HG03558 (cell line): ENCODE data around the gene TBK1.

ENCODE experiments used
- ATAC-seq: cut with Tn5 transposase; IDR thresholded peaks from one replicate; pipeline ENCODE4 v1.9.1; 2021; ENCODE audit warnings: moderate number of reproducible peaks; ENCODE audit not compliant: unreplicated experiment; ENCODE audit errors: extremely low read depth

The TBK1 gene

GRCh38 chr12:64451687-64452558 is at the start of gene TBK1:
TBK1 (plus strand) TSS chr12:64452120; CDS start chr12:64455871, 3,751 bp downstream.
- peak; percentile 75 for ATAC-seq

GRCh38 chr12:64402181-64402580 is 49.7 kb upstream of the TBK1 start:
- no peak for ATAC-seq

- peak; percentile 99 for ATAC-seq
Observed at GRCh38 chr12:64403707-64404469, 48.0 kb upstream of the TBK1 start, which contains the start of gene XPOT. XPOT (plus strand) TSS chr12:64404392; CDS start chr12:64410036, 5,644 bp downstream.

GRCh38 chr12:64404470-64405256 is 47.3 kb upstream of the TBK1 start:
- ATAC-seq = peak; percentile 0

DNA sequence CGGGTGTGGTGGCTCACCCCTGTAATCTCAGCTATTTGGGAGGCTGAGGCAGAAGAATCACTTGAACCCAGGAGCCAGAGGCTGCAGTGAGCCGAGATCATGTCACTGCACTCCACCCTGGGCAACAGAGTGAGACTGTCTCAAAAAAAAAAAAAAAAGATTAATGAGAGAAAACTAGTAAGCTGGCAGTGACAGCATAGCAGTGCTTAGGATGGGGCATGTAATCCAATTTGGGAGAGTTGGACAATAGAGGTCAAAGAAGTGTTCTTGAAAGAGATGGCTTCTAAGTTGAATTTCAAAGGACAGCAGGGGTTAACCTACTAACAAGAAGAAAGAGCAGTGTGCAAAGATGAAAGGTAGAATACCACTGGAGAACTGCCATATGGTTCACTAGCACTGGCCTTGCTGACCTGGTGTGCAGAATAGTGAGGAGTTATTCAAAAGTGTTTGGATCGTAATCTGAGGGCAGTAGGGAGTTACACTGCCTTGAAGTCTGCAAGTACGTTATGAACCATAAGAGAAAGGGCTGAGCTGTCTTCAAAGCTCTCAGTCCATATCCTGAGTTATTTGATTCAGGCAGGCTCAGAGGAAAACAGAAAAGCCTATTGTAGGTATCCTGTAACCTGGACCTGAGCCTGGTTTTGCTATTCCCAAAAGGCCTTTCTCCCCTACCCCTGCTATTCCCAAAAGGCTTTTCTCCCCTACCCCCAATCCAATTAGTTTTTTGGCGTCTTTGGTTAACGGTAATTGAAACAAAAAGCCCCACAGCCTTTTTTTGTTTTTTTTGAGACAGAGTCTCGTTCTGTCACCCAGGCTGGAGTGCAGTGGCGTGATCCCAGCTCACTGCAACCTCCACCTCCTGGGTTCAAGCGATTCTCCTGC is 44.3 kb upstream of the TBK1 start:
- no peak for ATAC-seq

- ATAC-seq = no peak
Observed at GRCh38 chr12:64411427-64411826, 40.5 kb upstream of the TBK1 start.

DNA sequence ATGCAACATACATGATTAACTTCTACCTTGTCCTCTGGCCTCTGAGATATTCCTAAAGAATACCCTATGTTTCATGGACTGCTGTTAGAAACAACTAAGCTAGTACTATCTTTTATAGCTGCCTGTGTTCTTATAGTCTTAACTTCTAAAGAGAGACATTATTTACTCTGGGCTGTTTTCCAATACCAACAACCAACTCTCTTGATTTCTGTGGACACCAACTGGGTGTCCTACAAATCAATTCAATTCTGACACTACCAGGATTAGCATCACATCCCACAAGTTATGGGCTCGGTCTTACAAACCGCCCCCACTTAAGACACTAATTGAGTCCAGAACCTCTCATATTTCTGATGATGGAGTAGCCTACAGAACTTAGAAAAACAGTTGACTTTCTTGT is 39.5 kb upstream of the TBK1 start:
- no peak for ATAC-seq

DNA sequence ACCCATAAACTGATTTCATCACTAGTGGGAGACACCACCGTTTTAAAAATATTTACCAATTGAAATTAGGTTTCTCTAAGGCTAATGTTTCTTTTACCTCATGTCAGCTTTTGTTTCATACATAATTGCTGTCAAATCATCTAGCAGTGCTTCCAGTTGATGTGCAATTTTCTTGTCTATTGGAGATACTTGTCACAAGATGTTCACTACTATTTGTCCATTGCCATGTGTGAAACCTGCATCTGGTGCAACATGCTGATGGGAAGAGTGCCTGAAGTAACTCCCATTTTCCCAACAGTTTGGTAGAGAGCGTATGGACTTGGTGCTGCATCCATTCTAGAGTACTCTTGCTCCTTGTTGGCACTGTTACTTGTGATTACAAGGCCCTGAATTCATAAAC is 38.0 kb upstream of the TBK1 start:
- ATAC-seq = no peak

DNA sequence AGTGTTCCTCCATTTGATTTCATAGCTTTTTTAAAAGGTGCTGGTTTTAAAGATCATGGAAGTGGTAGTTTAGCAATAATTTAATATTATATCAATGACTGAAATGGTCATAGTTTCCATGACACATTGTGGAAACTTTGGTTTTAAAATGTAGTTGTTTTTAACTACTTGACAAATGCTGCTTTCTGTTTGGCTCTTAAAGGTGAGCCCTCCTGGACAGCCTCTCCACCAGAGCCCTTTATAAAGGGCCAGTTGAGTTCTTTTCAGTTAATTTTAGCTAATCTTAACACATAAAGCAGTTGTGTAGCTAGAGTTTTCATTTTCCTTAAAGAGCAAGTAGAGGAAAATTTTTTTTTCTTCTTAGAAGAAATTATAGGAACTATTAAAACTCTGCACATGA is 33.7 kb upstream of the TBK1 start:
- ATAC-seq = no peak

DNA sequence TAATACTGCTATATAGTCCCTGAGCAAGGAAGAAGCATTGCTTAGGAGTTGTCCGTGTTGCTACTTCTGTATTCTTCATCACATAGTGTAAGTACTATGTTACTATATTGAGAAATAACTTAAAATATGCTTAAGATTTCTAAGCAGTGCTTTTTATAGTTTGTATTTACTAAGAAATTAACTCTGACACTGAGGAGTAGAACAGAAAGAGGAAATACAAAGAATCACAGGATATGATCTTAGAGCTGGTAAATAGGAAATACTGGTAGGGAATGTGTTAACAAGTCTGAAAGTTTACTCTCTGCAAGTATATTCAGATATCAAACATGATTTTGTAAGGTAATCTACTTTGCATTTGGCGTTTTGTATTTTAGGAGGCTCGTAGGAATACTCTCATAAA is 32.2 kb upstream of the TBK1 start:
- no peak for ATAC-seq

- ATAC-seq = no peak
Observed at GRCh38 chr12:64427988-64428387, 23.9 kb upstream of the TBK1 start.

GRCh38 chr12:64428956-64429355 is 23.0 kb upstream of the TBK1 start:
- ATAC-seq = no peak

DNA sequence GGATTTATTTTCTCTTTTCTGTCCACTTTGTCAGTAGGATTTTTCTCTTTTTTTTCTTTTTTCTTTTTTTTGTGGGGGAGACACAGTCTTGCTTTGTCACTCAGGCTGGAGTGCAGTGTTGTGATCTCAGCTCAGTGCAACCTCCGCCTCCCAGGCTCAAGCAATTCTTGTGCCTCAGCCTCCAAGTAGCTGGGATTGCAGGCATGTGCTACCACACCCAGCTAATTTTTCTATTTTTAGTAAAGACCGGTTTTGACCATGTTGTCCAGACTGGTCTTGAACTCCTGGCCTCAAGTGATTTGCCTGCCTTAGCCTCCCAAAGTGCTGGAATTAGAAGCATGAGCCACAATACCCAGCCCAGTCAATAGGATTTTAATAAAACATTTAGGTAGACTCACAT is 21.0 kb upstream of the TBK1 start:
- no peak for ATAC-seq

DNA sequence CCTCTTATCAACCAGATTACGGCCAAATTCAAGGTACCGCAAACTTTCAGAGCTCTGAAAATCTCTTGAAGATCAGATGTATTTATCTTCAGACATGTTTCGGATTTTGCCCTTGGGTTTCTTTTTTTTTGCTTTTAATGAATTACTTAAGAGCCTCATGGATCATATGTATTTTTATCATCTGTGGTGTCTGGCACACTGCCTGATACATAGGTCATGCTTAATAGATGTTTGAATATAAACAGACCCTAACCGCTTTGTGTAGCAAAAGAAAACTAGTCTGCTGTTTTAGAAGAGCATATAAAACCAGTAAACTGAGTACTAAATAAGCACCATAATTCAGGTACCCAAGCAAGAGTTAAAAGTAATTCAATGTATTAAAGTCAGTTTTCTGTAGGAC is 20.1 kb upstream of the TBK1 start:
- no peak for ATAC-seq

DNA sequence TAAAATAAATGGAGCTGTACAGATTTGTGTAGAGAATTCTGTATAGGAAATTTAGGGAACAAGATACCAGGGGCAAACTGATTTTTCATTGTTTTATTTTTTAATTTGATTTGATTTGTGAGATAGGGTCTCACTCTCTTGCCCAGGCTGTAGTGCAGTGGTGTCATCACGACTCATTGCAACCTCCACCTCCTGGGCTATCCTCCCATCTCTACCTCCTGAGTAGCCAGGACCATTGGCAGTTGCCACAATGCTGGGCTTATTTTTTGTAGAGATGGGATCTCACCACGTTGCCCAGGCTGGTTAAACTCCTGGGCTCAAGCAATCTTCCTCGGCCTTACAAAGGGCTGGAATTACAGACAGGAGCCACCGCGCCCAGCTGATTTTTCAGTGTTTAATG is 18.0 kb upstream of the TBK1 start:
- ATAC-seq = no peak

- ATAC-seq = no peak
Observed at GRCh38 chr12:64440100-64440499, 11.8 kb upstream of the TBK1 start.

DNA sequence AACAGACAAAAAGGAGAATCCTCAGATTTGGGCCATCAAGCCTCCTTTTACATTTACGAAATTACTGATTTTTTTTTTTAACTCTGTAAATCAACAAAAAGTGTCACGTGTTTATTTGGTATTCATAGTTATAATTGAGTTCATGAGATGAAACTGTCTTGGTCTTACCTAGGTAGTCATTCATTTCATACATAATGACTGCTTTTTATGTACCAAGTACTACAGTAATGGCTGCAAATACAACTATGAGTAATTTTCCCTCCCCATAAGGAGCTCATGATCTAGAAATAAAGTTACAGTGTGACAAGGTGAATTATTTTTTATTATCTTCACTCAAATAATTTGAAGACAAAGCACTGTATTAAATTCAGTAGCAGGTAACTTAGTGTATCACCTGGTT is 6.4 kb upstream of the TBK1 start:
- ATAC-seq = no peak

DNA sequence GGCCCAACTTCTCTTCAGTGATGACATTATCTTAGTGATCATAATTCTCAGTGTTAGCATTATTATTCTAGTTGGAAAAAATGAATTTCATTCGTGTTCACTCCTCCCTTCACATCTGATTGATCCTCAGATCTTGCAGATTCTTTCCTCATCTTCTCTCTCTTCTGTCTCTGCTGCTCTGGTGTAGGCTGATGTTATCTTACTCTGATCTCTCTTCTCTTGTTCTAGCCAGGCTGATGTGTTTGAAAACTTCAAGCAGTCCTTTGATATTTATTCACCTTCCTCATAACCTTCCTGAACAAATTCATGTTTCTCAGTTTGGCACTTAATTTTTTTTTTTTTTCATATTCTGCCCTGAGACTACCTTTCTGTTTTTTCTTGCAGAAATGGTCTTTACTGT is 5.6 kb upstream of the TBK1 start:
- no peak for ATAC-seq

DNA sequence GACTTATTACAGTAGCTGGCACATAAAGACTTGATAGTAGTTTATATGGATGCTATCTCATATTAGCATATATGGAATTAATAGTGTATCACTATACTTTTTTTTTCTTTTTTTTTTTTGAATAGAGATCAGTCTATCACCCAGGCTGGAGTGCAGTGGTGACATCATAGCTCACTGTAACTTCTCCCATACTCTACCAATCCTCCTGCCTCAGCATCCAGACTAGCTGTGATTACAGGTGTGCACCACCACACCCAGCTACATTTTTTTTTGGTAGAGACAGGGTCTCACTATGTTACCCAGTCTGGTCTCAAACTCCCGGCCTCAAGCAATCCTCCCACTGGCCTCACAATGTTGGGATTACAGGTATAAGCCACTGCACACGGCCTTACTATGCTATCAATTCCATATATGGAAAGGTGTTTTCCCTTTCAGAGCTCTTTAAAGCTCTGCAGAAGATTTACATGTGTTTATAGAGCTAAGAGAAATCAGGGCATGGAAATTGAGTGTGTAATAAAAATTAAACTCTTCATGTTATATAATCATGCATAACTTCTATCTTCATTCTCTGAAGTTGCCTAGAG is 1.8 kb upstream of the TBK1 start:
- ATAC-seq = no peak
